Suprapubic skin (tissue), 4 donors: ENCODE results near the gene AP3D1. TPM values are rescaled to one million over a fixed set of nuclear protein-coding genes. Genes with fewer than 3 reads are reported as not detected.

ENCODE experiments used
- DNase-seq, 2 donors: peaks; one replicate each; pipeline ENCODE4 v3.0.0-alpha.2; 2019; ENCODE audit warnings: low spot score in 2 of 2
- H3K27ac ChIP-seq: fragments of 200-600 bp; sonication (generic); one replicate; pipeline ENCODE4 v1.5.1; 2019
- H3K27me3 ChIP-seq: fragments of 200-600 bp; sonication (generic); one replicate; pipeline ENCODE4 v1.5.1; 2019
- H3K36me3 ChIP-seq: fragments of 200-600 bp; sonication (generic); one replicate; pipeline ENCODE4 v1.5.1; 2019
- H3K4me1 ChIP-seq: fragments of 200-600 bp; sonication (generic); one replicate; pipeline ENCODE4 v1.5.1; 2019
- H3K4me3 ChIP-seq: fragments of 200-600 bp; sonication (generic); one replicate; pipeline ENCODE4 v1.5.1; 2019; ENCODE audit warnings: mild to moderate bottlenecking
- H3K9me3 ChIP-seq: fragments of 200-600 bp; sonication (generic); one replicate; pipeline ENCODE4 v1.5.1; 2019
- EP300 ChIP-seq: sonication (generic); formaldehyde crosslinking; IDR thresholded peaks from one replicate; pipeline ENCODE4 v1.6.1; 2017; ENCODE audit warnings: antibody characterized with exemption
- POLR2A ChIP-seq, 2 donors: fragments of 450-650 bp; IDR thresholded peaks; one replicate each; pipeline ENCODE4 v1.6.1; 2017; ENCODE audit warnings: antibody characterized with exemption in 2 of 2, mild to moderate bottlenecking in 2 of 2, moderate library complexity in 2 of 2
- POLR2AphosphoS5 ChIP-seq, 3 donors: sonication (generic); formaldehyde crosslinking; IDR thresholded peaks; one replicate each; pipeline ENCODE4 v1.6.1; 2017; ENCODE audit warnings: antibody characterized with exemption in 3 of 3
- WGBS: methylation state at CpG from one replicate; pipeline ENCODE4 v1.1.5; 2018; 5-methylcytosine and 5-hydroxymethylcytosine counted together
- total RNA-seq, 4 donors: library from RNA; depleted of rRNA; stranded (reverse); fragments of >200 nt; gene quantifications; one replicate each; pipeline ENCODE4 v1.1.0, GENCODE V29; 2016
- TF ChIP-seq, protein P1 (sequence below), 2 donors: fragments of 200-600 bp in 1 of 2; fragments of 450-650 bp in 1 of 2; sonication (generic) in 1 of 2; IDR thresholded peaks; one replicate each; pipeline ENCODE4 v1.5.1; 2016 to 2019; ENCODE audit warnings: antibody characterized with exemption in 2 of 2, mild to moderate bottlenecking in 1 of 2, moderate library complexity in 1 of 2

AP3D1 gene
- total RNA-seq, 4 donors from 2014 or later = 65.4 to 99.4 (median 85.4) TPM

DNA sequence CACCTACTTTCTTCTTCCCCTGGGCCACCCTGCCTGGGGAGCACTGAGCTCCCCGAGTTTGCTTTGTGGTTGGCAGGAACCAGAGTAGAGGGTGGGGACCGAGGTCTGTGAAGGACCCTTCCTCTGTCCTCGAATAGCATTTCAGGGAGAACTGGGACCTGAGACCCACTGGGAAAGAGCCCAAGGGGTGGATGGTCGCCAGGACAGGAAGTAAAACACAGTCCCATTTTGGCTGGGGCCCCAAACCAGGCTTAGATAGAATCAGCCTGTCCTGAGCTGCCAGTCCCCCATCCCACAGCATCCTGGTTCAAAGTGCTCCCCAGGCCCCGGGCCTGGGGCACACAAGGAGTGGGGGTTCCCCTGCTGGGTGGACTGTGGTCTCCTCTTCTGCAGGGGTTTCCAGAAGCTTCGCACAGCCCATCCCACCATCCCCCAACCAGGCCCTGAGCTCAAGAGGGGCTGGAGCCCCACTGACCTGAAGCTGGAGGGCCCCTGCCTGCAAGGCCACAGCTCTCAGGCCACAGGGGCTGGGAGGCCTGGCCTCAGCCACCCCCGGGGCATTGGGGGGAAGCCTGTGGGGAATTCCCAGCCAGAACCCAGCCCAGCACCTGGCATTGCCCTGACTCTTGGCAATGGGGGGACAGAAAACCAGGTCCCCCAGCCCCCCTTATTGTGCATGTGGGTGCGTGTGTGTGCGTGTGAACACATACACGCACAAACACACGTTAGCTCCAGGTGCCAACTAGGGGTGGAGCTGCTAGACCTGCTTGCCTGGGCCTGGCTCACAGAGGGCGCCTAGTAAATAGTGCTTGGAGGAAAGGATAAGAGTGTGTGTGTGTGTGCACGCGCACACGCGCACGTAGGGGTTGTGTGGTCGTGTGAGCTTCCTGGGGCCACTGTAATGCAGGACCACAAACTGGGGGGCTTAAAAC lies 99.3 kb downstream of the AP3D1 start:
- TF ChIP-seq POLR2A (IDR thresholded peaks at IDR 0.05) (no peak), EP300 (no peak), POLR2AphosphoS5 (IDR thresholded peaks at IDR 0.05) (no peak)
- TF ChIP-seq, protein P1, sequence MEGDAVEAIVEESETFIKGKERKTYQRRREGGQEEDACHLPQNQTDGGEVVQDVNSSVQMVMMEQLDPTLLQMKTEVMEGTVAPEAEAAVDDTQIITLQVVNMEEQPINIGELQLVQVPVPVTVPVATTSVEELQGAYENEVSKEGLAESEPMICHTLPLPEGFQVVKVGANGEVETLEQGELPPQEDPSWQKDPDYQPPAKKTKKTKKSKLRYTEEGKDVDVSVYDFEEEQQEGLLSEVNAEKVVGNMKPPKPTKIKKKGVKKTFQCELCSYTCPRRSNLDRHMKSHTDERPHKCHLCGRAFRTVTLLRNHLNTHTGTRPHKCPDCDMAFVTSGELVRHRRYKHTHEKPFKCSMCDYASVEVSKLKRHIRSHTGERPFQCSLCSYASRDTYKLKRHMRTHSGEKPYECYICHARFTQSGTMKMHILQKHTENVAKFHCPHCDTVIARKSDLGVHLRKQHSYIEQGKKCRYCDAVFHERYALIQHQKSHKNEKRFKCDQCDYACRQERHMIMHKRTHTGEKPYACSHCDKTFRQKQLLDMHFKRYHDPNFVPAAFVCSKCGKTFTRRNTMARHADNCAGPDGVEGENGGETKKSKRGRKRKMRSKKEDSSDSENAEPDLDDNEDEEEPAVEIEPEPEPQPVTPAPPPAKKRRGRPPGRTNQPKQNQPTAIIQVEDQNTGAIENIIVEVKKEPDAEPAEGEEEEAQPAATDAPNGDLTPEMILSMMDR (IDR thresholded peaks at IDR 0.05) = no peak
- H3K27me3 ChIP-seq = no peaks in the 10 kb centered on the region
- peaks cover 83% of the 10 kb centered on the region for H3K4me1 ChIP-seq
- peak overlapping the region; percentile 85 for H3K4me3 ChIP-seq
- H3K9me3 ChIP-seq = no peaks in the 10 kb centered on the region
- peaks cover 4% of the 10 kb centered on the region for H3K36me3 ChIP-seq
- WGBS = 30% methylated on average over 15 of the region's 18 CpGs
- peak; percentile 79 to 83 for DNase-seq
- peak overlapping the region; percentile 93 for H3K27ac ChIP-seq

DNA sequence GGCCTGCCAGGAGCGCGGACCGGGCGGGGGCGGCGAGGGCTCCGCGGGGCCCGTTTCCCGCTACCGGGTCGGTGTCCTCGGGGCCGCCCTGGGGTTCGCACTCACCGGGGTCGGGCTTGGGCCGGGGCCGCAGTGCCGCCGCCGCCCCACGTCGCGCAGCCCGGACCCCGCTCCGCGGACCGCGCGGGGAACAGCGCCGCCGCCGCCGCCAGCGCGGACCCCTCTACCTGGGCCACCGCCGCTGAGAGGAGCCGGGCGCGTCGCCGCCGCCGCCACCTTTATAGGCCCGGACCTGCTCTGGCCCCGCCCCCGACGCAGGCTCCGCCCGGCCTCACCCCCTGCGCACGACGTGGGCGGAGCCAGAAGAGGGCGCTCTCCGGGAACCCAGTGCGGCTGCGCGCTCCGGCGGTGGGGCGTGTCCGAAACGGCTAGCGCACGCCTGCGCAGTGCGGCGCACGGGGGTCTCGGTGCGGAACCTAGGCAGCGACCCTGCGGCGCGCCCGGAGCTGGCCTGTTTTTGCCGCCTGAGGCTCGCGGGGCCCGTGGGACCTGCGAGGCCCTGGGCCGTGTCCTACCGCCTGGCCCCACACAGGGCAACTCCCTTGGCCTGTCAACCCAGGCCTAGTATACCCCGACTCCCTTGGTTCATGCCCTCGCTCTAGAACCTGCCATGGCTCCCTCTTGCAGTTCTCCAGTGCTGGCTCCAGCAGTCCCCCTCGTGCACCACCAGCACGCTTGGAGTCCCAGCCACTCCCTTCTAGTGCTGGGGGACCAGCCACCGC lies 100.2 kb downstream of the AP3D1 start, which contains the start of gene MKNK2:
Gene MKNK2, minus strand, starts transcription at position 254 of the 782 bp plus-strand sequence. CDS start 393 bp downstream, outside the sequence.
- Histone ChIP-seq H3K4me3 (peak within 1 kb of the TSS; percentile 85), H3K36me3 (peaks cover 12% of the 10 kb centered on the region), H3K27me3 (no peaks in the 10 kb centered on the region), H3K9me3 (no peaks in the 10 kb centered on the region), H3K4me1 (peaks cover 83% of the 10 kb centered on the region), H3K27ac (peak within 1 kb of the TSS; percentile 93)
- DNase-seq = peak; percentile 92 to 96
- WGBS = 4% methylated on average over 25 of the region's 93 CpGs
- TF ChIP-seq, protein P1 (IDR thresholded peaks at IDR 0.05) = peak in 1 of 2 donors; percentile 75
- peak; percentile 98 to 99 for TF ChIP-seq POLR2A (IDR thresholded peaks at IDR 0.05)
- no peak for TF ChIP-seq EP300
- peak in 2 of 3 donors; percentile 80 to 94 for TF ChIP-seq POLR2AphosphoS5 (IDR thresholded peaks at IDR 0.05)

Other genes starting within 250 kb of the AP3D1 start
- 10 to 100 TPM; 13.4 to 26.7 (median 22.3) TPM for gene ADAT3, start 246.2 kb downstream of the AP3D1 start, total RNA-seq
- 100 to 1,000 TPM in 2 of 4 donors, 10 to 100 TPM in 2; 68.1 to 119 (median 103) TPM for gene SCAMP4, start 246.2 kb downstream of the AP3D1 start, total RNA-seq
- gene CSNK1G2, start 210.4 kb downstream of the AP3D1 start, total RNA-seq = 10 to 100 TPM; 46.1 to 89.0 (median 59.3) TPM
- 100 to 1,000 TPM in 1 of 4 donors, 10 to 100 TPM in 3; 83.0 to 101 (median 90.3) TPM for gene BTBD2, start 135.9 kb downstream of the AP3D1 start, total RNA-seq
- gene MKNK2, start 100.3 kb downstream of the AP3D1 start, total RNA-seq = 100 to 1,000 TPM; 209 to 249 (median 219) TPM
- 10 to 100 TPM; 23.7 to 29.4 (median 28.1) TPM for gene MOB3A, start 55.2 kb downstream of the AP3D1 start, total RNA-seq
- 1 to 10 TPM; 2.1 to 8.1 (median 6.4) TPM for gene IZUMO4, start 54.7 kb downstream of the AP3D1 start, total RNA-seq
- 10 to 100 TPM; 21.6 to 36.8 (median 25.7) TPM for gene DOT1L, start 12.4 kb upstream of the AP3D1 start, total RNA-seq
- 10 to 100 TPM; 36.1 to 78.0 (median 62.9) TPM for gene PLEKHJ1, start 84.8 kb upstream of the AP3D1 start, total RNA-seq
- 100 to 1,000 TPM in 1 of 4 donors, 10 to 100 TPM in 3; 48.0 to 103 (median 64.8) TPM for gene SF3A2, start 85.3 kb upstream of the AP3D1 start, total RNA-seq
- gene AMH, start 97.8 kb upstream of the AP3D1 start, total RNA-seq = 1 to 10 TPM; 1.7 to 4.3 (median 3.0) TPM
- not detected for gene JSRP1, start 104.9 kb upstream of the AP3D1 start, total RNA-seq
- 1 to 10 TPM in 1 of 4 donors, under 1 TPM in 1, not detected in 2; 0.55 to 1.4 TPM for gene PEAK3, start 130.6 kb upstream of the AP3D1 start, total RNA-seq
- not detected for gene LINGO3, start 156.6 kb upstream of the AP3D1 start, total RNA-seq
- 100 to 1,000 TPM in 1 of 4 donors, 10 to 100 TPM in 3; 71.2 to 106 (median 87.5) TPM for gene LSM7, start 177.0 kb upstream of the AP3D1 start, total RNA-seq
- 10 to 100 TPM; 46.8 to 97.6 (median 59.6) TPM for gene SPPL2B, start 177.1 kb upstream of the AP3D1 start, total RNA-seq
- not detected for gene TMPRSS9, start 208.7 kb upstream of the AP3D1 start, total RNA-seq